Umbilical cord (tissue), 2 donors: ENCODE results near the gene FASLG. TPM values are rescaled to one million over a fixed set of nuclear protein-coding genes. Genes with fewer than 3 reads are reported as not detected.

Source experiments
- DNase-seq: peaks from one replicate; pipeline ENCODE4 v3.0.0-alpha.2; 2015; ENCODE audit warnings: low spot score
- total RNA-seq: library from RNA; depleted of rRNA; stranded (reverse); fragments of >200 nt; gene quantifications from one replicate; pipeline ENCODE4 v1.2.3, GENCODE V29; 2014; ENCODE audit warnings: low replicate concordance; ENCODE audit not compliant: insufficient read depth

Gene FASLG
- total RNA-seq, 1 donor from 2014 or later = 1.4 TPM

- no peak for DNase-seq
Measured at GRCh38 chr1:172646653-172647052, 12.2 kb upstream of the FASLG start.

- no peak for DNase-seq
Measured at GRCh38 chr1:172647110-172647564, 11.8 kb upstream of the FASLG start.

GRCh38 chr1:172647987-172648386 is 10.9 kb upstream of the FASLG start:
- DNase-seq = no peak

GRCh38 chr1:172650474-172651193 is 8.3 kb upstream of the FASLG start:
- no peak for DNase-seq

GRCh38 chr1:172653015-172653709 is 5.7 kb upstream of the FASLG start:
- no peak for DNase-seq

- no peak for DNase-seq
Measured at GRCh38 chr1:172654535-172654934, 4.4 kb upstream of the FASLG start.

- DNase-seq = no peak
Measured at GRCh38 chr1:172656576-172656975, 2.3 kb upstream of the FASLG start.

GRCh38 chr1:172657586-172657985 is 1.3 kb upstream of the FASLG start:
- DNase-seq = no peak

GRCh38 chr1:172661107-172661506 is 2.2 kb downstream of the FASLG start:
- DNase-seq = no peak

GRCh38 chr1:172662464-172663109 is 3.7 kb downstream of the FASLG start:
- peak; percentile 22 for DNase-seq

- no peak for DNase-seq
Measured at GRCh38 chr1:172663732-172664131, 4.8 kb downstream of the FASLG start.

- DNase-seq = no peak
Measured at GRCh38 chr1:172668097-172668496, 9.2 kb downstream of the FASLG start.

GRCh38 chr1:172669011-172669410 is 10.1 kb downstream of the FASLG start:
- no peak for DNase-seq

GRCh38 chr1:172670316-172670715 is 11.4 kb downstream of the FASLG start:
- no peak for DNase-seq

GRCh38 chr1:172670791-172671190 is 11.9 kb downstream of the FASLG start:
- DNase-seq = peak; percentile 57

- peak; percentile 22 for DNase-seq
Measured at GRCh38 chr1:172671591-172671990, 12.7 kb downstream of the FASLG start.

GRCh38 chr1:172672720-172673119 is 13.8 kb downstream of the FASLG start:
- DNase-seq = no peak

GRCh38 chr1:172673761-172674160 is 14.9 kb downstream of the FASLG start:
- DNase-seq = no peak

GRCh38 chr1:172674831-172675613 is 16.1 kb downstream of the FASLG start:
- peak; percentile 84 for DNase-seq

GRCh38 chr1:172679000-172679772 is 20.3 kb downstream of the FASLG start:
- DNase-seq = no peak

GRCh38 chr1:172680244-172680643 is 21.3 kb downstream of the FASLG start:
- no peak for DNase-seq
